Measurements from ENCODE around the gene LRIG1.

GRCh38 chr3:66508461-66508860 is 7.6 kb upstream of the LRIG1 start:
- TF ChIP-seq ZNF263 (CRISPR knock-in tag; IDR thresholded peaks at IDR 0.05; ENCODE audit: borderline replicate concordance) = no peak
- no peak for TF ChIP-seq POLR2AphosphoS5 (IDR thresholded peaks at IDR 0.05; ENCODE audit: control insufficient read depth, insufficient read depth, low read depth, low read length)
- no peak for TF ChIP-seq TAL1 (IDR thresholded peaks at IDR 0.05)
- TF ChIP-seq, protein P1, sequence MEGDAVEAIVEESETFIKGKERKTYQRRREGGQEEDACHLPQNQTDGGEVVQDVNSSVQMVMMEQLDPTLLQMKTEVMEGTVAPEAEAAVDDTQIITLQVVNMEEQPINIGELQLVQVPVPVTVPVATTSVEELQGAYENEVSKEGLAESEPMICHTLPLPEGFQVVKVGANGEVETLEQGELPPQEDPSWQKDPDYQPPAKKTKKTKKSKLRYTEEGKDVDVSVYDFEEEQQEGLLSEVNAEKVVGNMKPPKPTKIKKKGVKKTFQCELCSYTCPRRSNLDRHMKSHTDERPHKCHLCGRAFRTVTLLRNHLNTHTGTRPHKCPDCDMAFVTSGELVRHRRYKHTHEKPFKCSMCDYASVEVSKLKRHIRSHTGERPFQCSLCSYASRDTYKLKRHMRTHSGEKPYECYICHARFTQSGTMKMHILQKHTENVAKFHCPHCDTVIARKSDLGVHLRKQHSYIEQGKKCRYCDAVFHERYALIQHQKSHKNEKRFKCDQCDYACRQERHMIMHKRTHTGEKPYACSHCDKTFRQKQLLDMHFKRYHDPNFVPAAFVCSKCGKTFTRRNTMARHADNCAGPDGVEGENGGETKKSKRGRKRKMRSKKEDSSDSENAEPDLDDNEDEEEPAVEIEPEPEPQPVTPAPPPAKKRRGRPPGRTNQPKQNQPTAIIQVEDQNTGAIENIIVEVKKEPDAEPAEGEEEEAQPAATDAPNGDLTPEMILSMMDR (IDR thresholded peaks at IDR 0.05 in 2 of 3, conservative IDR thresholded peaks at IDR 0.05 in 1 of 3; ENCODE audit: insufficient read depth in 2 of 3, low read depth in 1 of 3, low read length in 3 of 3) = no peak
- no peak for TF ChIP-seq EP300 (IDR thresholded peaks at IDR 0.05; ENCODE audit: low read length)
- TF ChIP-seq NCOA1 (IDR thresholded peaks at IDR 0.05; ENCODE audit: low read depth) = no peak
- no peak for TF ChIP-seq HMGN3 (IDR thresholded peaks at IDR 0.05; ENCODE audit: borderline replicate concordance, extremely low read depth, insufficient read length, low read depth, low read length)
- TF ChIP-seq FOS (IDR thresholded peaks at IDR 0.05; ENCODE audit: extremely low read depth, insufficient read length) = no peak
- TF ChIP-seq HLTF (IDR thresholded peaks at IDR 0.05) = no peak
- TF ChIP-seq KHSRP (IDR thresholded peaks at IDR 0.05) = no peak
